NT2/D1 (cell line): ENCODE results near the gene SATB2.

Experiments used
- DNase-seq: peaks from one replicate; pipeline ENCODE4 v3.0.0-alpha.2; 2011; ENCODE audit warnings: low read depth, low spot score
- H3K27me3 ChIP-seq: 2 replicates; pipeline ENCODE4 v1.6.0; 2011; ENCODE audit warnings: mild to moderate bottlenecking; ENCODE audit not compliant: insufficient read length, insufficient read depth
- H3K36me3 ChIP-seq: 2 replicates; pipeline ENCODE4 v1.6.1; 2011; ENCODE audit warnings: mild to moderate bottlenecking, low read length, mixed read lengths; ENCODE audit not compliant: insufficient read depth, insufficient read length
- H3K4me1 ChIP-seq: 2 replicates; pipeline ENCODE4 v1.5.1; 2011; ENCODE audit not compliant: insufficient read depth, insufficient read length
- H3K4me3 ChIP-seq: 2 replicates; pipeline ENCODE4 v1.5.1; 2011; ENCODE audit warnings: low read depth; ENCODE audit not compliant: insufficient read length
- H3K9ac ChIP-seq: 2 replicates; pipeline ENCODE4 v1.6.0; 2011; ENCODE audit warnings: low read depth; ENCODE audit not compliant: insufficient read length
- H3K9me3 ChIP-seq: 2 replicates; pipeline ENCODE4 v1.5.1; 2011; ENCODE audit warnings: mild to moderate bottlenecking, low read length; ENCODE audit not compliant: insufficient read depth
- SUZ12 ChIP-seq: IDR thresholded peaks from 2 replicates; pipeline ENCODE4 v1.6.1; 2011; ENCODE audit not compliant: insufficient read length, insufficient read depth; ENCODE audit errors: extremely low read depth
- YY1 ChIP-seq: IDR thresholded peaks from 2 replicates; pipeline ENCODE4 v1.6.1; 2011; ENCODE audit not compliant: insufficient read length, insufficient read depth
- ZNF274 ChIP-seq: IDR thresholded peaks from 2 replicates; pipeline ENCODE4 v1.6.1; 2011; ENCODE audit warnings: mild to moderate bottlenecking, low read depth, low read length

SATB2 gene

DNA sequence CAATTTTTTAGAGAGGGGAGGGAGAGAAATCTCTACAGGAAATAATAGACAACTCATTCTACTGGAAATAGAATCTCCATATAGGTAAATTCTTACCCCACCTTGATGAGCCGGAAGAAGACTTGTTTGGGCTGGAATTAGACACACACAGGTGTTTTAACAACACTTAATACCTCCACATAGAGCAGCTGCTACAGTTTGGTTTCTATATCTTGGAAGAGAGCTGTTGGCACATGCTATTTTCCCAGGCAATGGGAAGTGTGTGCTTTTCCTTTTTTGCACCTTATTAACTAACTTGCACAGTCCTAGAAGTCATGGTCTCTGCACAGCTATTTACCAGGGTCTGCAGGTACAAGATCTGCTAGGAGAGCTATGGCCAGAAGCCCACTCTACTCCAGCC, 73.7 kb downstream of the SATB2 start:
- no peak for DNase-seq
- TF ChIP-seq YY1 (no peak), SUZ12 (no peak), ZNF274 (no peak)
- no peaks in the 10 kb centered on the region for H3K36me3 ChIP-seq

DNA sequence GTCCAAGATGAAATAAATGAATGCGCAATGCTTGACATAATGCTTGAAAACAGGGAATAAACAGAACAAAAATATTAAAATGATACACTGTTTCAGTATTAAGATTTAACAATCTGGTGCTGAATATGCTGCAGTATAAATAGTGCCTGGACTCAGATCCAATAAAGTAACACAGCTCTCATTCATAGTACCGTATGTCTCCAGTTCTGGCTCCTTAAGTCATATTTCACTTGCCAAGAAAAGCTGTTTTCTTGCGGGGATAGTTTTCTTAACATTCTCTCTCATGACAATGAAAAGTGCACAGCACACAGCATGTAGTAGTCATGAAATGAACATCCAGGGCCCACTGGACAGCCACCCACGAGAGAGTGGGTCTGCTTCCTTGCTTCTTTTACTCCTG, 74.7 kb downstream of the SATB2 start:
- Histone ChIP-seq H3K27me3 (no peaks in the 10 kb centered on the region), H3K9me3 (no peaks in the 10 kb centered on the region), H3K36me3 (no peaks in the 10 kb centered on the region), H3K4me1 (no peaks in the 10 kb centered on the region), H3K9ac (no peak overlapping the region), H3K4me3 (no peak overlapping the region)
- no peak for DNase-seq
- no peak for TF ChIP-seq ZNF274
- TF ChIP-seq SUZ12 = no peak
- no peak for TF ChIP-seq YY1

More for the DNA sequence above, 73.7 kb downstream of the SATB2 start:
- Histone ChIP-seq H3K27me3 (no peaks in the 10 kb centered on the region), H3K9me3 (no peaks in the 10 kb centered on the region), H3K9ac (no peak overlapping the region), H3K4me3 (no peak overlapping the region), H3K4me1 (no peaks in the 10 kb centered on the region)

DNA sequence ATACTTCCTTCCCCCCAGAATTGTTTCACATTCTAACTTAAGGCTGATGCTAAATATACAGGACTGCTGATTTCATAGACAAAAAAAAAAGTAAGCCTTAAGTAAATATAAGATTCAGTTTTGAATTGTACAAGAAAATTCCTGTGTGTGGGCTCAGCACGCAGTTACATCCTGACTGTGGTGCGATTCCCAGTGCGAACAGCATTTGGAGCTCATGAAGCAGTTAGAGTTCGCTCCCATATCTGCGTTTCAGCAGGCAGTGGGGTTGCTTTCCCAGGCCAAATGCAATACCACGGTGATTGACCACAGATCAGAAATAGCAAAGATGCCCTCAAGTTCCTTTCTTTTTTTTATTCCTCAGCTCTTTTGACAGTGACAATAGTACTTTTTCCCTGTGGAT, 75.6 kb downstream of the SATB2 start:
- no peak for DNase-seq
- H3K9me3 ChIP-seq = no peaks in the 10 kb centered on the region
- no peaks in the 10 kb centered on the region for H3K36me3 ChIP-seq
- H3K4me3 ChIP-seq = no peak overlapping the region
- H3K4me1 ChIP-seq = no peaks in the 10 kb centered on the region
- H3K27me3 ChIP-seq = no peaks in the 10 kb centered on the region
- TF ChIP-seq YY1 (no peak), ZNF274 (no peak)
- no peak overlapping the region for H3K9ac ChIP-seq

DNA sequence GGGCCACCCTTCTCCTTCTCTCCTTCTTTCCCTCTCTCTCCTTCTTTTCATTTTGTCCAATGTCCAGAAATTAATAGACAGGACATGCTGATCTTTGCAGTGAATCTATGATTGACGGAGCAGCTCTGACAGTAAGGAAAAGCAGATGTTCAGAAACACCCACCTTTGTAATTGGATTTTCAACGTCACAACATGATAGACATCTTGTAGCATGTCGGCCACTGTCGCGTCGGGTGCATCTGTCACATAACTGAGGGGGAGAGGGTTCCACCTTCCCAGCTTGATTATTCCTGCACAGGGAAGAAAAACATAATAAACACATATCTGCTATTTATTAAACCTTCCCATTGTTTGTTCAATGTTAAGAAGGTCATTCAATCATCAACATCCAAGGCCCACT, 76.2 kb downstream of the SATB2 start:
- Histone ChIP-seq H3K36me3 (no peaks in the 10 kb centered on the region), H3K27me3 (no peaks in the 10 kb centered on the region), H3K4me1 (no peaks in the 10 kb centered on the region), H3K9me3 (no peaks in the 10 kb centered on the region), H3K4me3 (no peak overlapping the region), H3K9ac (no peak overlapping the region)
- DNase-seq = no peak
- TF ChIP-seq YY1 (no peak), ZNF274 (no peak), SUZ12 (no peak)

DNA sequence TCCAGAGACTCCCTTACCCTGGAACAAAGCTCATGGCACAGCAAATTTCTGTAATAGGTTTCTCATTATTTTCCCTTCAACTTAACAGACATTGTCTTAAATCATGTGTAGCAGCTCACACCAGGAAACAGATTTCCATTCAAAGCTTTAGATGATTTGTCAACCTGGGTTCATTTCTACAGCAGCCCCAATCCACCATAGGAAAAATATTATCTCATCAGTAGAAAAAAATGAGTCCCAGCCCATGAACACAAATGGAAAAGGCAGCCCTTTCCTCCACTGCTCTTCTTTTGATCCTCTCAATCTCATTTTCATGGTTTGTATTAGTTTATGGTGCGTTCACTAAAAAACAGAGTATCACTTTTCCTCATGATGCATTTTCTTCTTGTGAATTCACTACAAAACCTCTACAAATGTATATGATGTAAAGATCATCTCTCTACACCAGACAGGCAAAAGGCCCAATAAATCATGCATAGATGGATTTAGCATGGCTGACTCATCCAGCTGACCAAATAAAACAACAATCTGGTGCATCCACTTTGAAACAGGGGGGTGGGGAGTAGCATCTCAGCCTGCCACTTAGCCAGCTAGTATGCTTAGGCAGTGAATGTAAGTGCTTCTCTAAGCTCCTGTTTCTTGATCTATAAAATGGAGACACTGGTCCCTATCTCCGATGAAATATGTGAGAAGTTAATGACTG, 78.6 kb downstream of the SATB2 start:
- no peaks in the 10 kb centered on the region for H3K27me3 ChIP-seq
- H3K9ac ChIP-seq = no peak overlapping the region
- H3K4me1 ChIP-seq = no peaks in the 10 kb centered on the region
- no peak for DNase-seq
- H3K9me3 ChIP-seq = no peaks in the 10 kb centered on the region
- H3K36me3 ChIP-seq = no peaks in the 10 kb centered on the region
- no peak overlapping the region for H3K4me3 ChIP-seq
- no peak for TF ChIP-seq SUZ12
- TF ChIP-seq ZNF274 = no peak
- TF ChIP-seq YY1 = no peak

DNA sequence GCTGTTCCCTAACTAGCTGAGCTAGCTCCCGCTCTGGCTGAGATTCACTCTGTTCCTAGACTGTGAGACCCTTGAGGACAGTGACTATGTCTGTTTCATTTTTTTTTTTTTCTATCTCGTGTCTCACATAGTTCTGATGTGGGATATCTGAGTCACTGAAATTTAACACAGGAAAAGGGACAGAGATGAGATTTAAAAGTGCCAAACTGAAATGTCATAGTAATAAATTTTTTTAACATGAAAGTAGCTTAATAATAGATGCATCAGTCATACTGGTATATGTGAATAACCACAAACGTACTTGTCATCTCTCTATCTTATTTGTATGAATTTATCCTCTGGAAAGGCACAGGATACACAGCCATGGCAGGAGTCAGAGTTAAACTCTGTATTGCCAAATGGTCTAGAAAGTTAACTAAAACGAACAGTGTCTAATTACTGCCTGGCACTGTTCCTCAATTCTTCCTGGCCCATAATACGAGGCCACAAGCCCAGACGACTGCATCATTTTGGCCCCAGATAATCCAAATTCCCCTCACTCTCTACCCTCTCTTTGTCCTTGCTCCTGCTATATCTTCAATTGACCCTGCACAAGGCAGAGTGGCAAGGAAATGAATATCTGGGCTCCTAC, 87.5 kb downstream of the SATB2 start:
- Histone ChIP-seq H3K9ac (no peak overlapping the region), H3K36me3 (no peaks in the 10 kb centered on the region)
- no peak for DNase-seq

DNA sequence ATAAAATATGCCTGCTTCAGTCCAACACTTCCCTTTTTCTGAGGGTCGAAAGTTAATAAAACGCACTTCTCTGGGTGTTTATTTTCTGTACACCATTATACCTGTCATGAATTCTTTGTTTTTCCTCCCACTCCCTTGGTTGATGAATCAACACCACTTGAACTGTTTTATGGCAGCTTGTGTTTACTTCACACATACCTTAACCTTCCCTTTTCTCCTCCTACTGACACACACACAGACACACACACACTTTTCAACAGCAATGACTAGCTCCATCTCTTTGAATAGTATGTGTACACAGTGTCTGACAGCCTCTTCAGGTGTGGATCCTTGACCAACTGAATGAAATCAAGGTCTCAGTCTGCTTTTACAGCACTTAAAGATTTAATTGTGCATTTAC, 91.3 kb downstream of the SATB2 start:
- DNase-seq = no peak
- Histone ChIP-seq H3K9ac (no peak overlapping the region), H3K27me3 (no peaks in the 10 kb centered on the region), H3K9me3 (no peaks in the 10 kb centered on the region), H3K4me3 (no peak overlapping the region), H3K4me1 (no peaks in the 10 kb centered on the region), H3K36me3 (no peaks in the 10 kb centered on the region)
- TF ChIP-seq YY1 (no peak), SUZ12 (no peak), ZNF274 (no peak)

More for the DNA sequence above, 87.5 kb downstream of the SATB2 start:
- no peaks in the 10 kb centered on the region for H3K27me3 ChIP-seq
- H3K4me1 ChIP-seq = no peaks in the 10 kb centered on the region
- H3K4me3 ChIP-seq = no peak overlapping the region
- H3K9me3 ChIP-seq = no peaks in the 10 kb centered on the region
- no peak for TF ChIP-seq SUZ12
